ENCODE results near the gene ZNF236.

DNA sequence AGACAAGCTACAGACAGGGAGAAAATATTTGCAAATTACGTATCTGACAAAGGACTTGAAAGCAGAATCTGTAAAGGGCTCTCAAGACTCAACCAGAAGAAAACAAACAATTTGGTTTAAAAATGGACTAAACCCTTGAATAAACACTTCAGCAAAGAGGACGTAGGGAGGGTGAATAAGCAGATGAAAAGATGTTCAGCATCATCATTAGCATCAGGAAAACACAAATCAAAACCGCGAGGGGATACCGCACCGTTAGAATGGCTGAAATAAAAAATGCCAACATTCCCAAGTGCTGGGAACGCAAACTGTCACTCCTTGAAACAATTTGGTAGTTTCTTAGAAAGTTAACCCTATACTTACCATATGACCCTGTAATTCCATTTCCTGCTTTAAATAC, 173.5 kb downstream of the ZNF236 start:
- TF ChIP-seq CTCF (IDR thresholded peaks at IDR 0.05; ENCODE audit: insufficient read depth, low read depth, low read length) (no peak), EZH2 (IDR thresholded peaks at IDR 0.05; ENCODE audit: insufficient read depth, low read length) (no peak)
